Small intestine (tissue), 7 donors: ENCODE measurements around the gene CAMK2A. TPM values are rescaled to one million over a fixed set of nuclear protein-coding genes. Genes with fewer than 3 reads are reported as not detected.

Experiments
- DNase-seq, 2 donors: peaks; one replicate each; pipeline versions ENCODE4 v3.0.0 to v3.0.0-alpha.2; 2013
- FAIRE-seq: peaks from 2 replicates; lab custom pipeline; 2012; peaks lifted over from hg19 to GRCh38; lab: Jason Lieb, UNC
- H3K27ac ChIP-seq, 3 donors: one replicate each; pipeline ENCODE4 v1.5.1; 2013; ENCODE audit warnings: low read length in 2 of 3, mild to moderate bottlenecking in 2 of 3, control low read depth in 1 of 3, inconsistent platforms in 1 of 3, low read depth in 1 of 3, moderate library complexity in 1 of 3
- H3K27me3 ChIP-seq, 3 donors: one replicate each; pipeline ENCODE4 v1.6.1; 2013; ENCODE audit warnings: low read length in 3 of 3, inconsistent platforms in 1 of 3; ENCODE audit not compliant: control insufficient read depth in 3 of 3, insufficient read depth in 3 of 3
- H3K36me3 ChIP-seq, 3 donors: one replicate each; pipeline ENCODE4 v1.6.1; 2013; ENCODE audit warnings: low read length in 3 of 3, inconsistent platforms in 1 of 3, low read depth in 1 of 3, mild to moderate bottlenecking in 1 of 3, moderate library complexity in 1 of 3; ENCODE audit not compliant: control insufficient read depth in 3 of 3, insufficient read depth in 2 of 3
- H3K4me1 ChIP-seq, 3 donors: one replicate each; pipeline ENCODE4 v1.6.1; 2013; ENCODE audit warnings: low read length in 2 of 3, inconsistent platforms in 1 of 3, low read depth in 1 of 3, mild to moderate bottlenecking in 1 of 3, moderate library complexity in 1 of 3; ENCODE audit not compliant: control insufficient read depth in 3 of 3, insufficient read depth in 2 of 3
- H3K4me3 ChIP-seq, 3 donors: one replicate each; pipeline ENCODE4 v1.5.1; 2013; ENCODE audit warnings: low read length in 3 of 3, control low read depth in 1 of 3, inconsistent platforms in 1 of 3, low read depth in 1 of 3, mild to moderate bottlenecking in 1 of 3, moderate library complexity in 1 of 3
- H3K9me3 ChIP-seq, 2 donors: one replicate each; pipeline ENCODE4 v1.6.1; 2013; ENCODE audit warnings: low read depth in 1 of 2, low read length in 1 of 2; ENCODE audit not compliant: control insufficient read depth in 2 of 2, insufficient read depth in 1 of 2
- WGBS, 3 donors: extraction: QIAGEN DNeasy Blood & Tissue Kit; methylation state at CpG; one replicate each; pipeline ENCODE4 v1.1.7; 2013; 5-methylcytosine and 5-hydroxymethylcytosine counted together
- polyA plus RNA-seq, 4 donors: library from polyadenylated mRNA; stranded (reverse) in 3 of 4; unstranded in 1 of 4; fragments of 200-250 nt in 3 of 4; fragments of 120-200 nt in 1 of 4; gene quantifications; one replicate each; pipeline versions ENCODE4 v1.2.1 to v1.2.3, GENCODE V29; 2013
- donor health status: healthy with polysubstance abuse.
- donor health status: control.
- donor health status: control.
- donor health status: Bipolar disorder and iron deficiency.
- donor health status: healthy.

Gene CAMK2A
- polyA plus RNA-seq, 4 donors: 0.46 to 0.52 TPM; not detected in 2

GRCh38 chr5:150320044-150320613, 30.6 kb upstream of the CAMK2A start:
- H3K9me3 ChIP-seq: no peaks in the 10 kb centered on the region
- no peak overlapping the region for H3K4me3 ChIP-seq
- no peaks in the 10 kb centered on the region for H3K4me1 ChIP-seq
- no peaks in the 10 kb centered on the region for H3K36me3 ChIP-seq
- DNase-seq (no peak), FAIRE-seq (no peak)
- 62 to 76% (median 66%) methylated on average over 2 of the region's 2 CpGs for WGBS, 3 donors
- peak overlapping the region in 1 of 3 donors; percentile 43 for H3K27ac ChIP-seq
- no peaks in the 10 kb centered on the region for H3K27me3 ChIP-seq

- no peaks in the 10 kb centered on the region for H3K4me1 ChIP-seq
- H3K27me3 ChIP-seq: no peaks in the 10 kb centered on the region
- H3K27ac ChIP-seq: no peak overlapping the region
- H3K4me3 ChIP-seq: no peak overlapping the region
- no peaks in the 10 kb centered on the region for H3K9me3 ChIP-seq
- H3K36me3 ChIP-seq: no peaks in the 10 kb centered on the region
- 89 to 95% (median 92%) methylated on average over 6 of the region's 6 CpGs for WGBS, 3 donors
- DNase-seq (no peak), FAIRE-seq (no peak)
These were observed 29.9 kb upstream of the CAMK2A start for GRCh38 chr5:150319484-150319790.

- WGBS, 3 donors: 75 to 86% (median 82%) methylated on average over 9 of the region's 9 CpGs
- H3K4me1 ChIP-seq: no peaks in the 10 kb centered on the region
- DNase-seq (no peak), FAIRE-seq (no peak)
- no peaks in the 10 kb centered on the region for H3K27me3 ChIP-seq
- no peak overlapping the region for H3K4me3 ChIP-seq
- H3K9me3 ChIP-seq: no peaks in the 10 kb centered on the region
- H3K27ac ChIP-seq: no peak overlapping the region
- H3K36me3 ChIP-seq: no peaks in the 10 kb centered on the region
These were observed 29.3 kb upstream of the CAMK2A start for GRCh38 chr5:150318613-150319483.

- Histone ChIP-seq H3K27me3 (no peaks in the 10 kb centered on the region), H3K4me3 (no peak overlapping the region), H3K27ac (peak overlapping the region in 1 of 3 donors; percentile 45), H3K9me3 (no peaks in the 10 kb centered on the region), H3K4me1 (no peaks in the 10 kb centered on the region), H3K36me3 (no peaks in the 10 kb centered on the region)
- DNase-seq: no peak
- no peak for FAIRE-seq
- WGBS, 3 donors: 83 to 89% (median 83%) methylated on average over 11 of the region's 11 CpGs
These were observed 27.8 kb upstream of the CAMK2A start for GRCh38 chr5:150317048-150318003.

- Histone ChIP-seq H3K9me3 (no peaks in the 10 kb centered on the region), H3K27ac (no peak overlapping the region), H3K4me3 (no peak overlapping the region), H3K27me3 (peaks cover 0 to 4% (median 0%) of the 10 kb centered on the region in 3 donors), H3K4me1 (no peaks in the 10 kb centered on the region), H3K36me3 (no peaks in the 10 kb centered on the region)
- no peak for FAIRE-seq
- 86 to 94% (median 86%) methylated on average over 3 of the region's 3 CpGs for WGBS, 3 donors
- no peak for DNase-seq
These were observed 26.7 kb upstream of the CAMK2A start for GRCh38 chr5:150316320-150316719.

DNA sequence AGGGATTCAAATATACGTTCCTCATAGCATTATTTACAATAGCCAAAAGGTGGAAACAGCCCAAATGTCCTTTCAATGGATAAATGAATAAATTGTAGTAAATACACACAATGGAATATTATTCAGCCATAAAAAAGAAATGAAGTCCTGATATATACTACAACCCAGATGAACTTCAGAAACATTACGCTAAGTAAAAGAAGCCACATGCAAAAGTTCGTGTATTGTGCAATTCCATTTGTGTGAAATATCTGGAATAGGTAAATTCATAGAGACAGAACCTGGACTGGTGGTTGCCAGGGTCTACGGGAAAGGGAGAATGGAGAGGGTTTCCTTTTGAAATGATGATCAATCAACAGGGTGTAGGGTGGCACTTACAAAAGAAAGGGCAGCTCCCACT, 25.7 kb upstream of the CAMK2A start:
- H3K9me3 ChIP-seq: no peaks in the 10 kb centered on the region
- H3K27me3 ChIP-seq: peaks cover 0 to 9% (median 0%) of the 10 kb centered on the region in 3 donors
- WGBS, 3 donors: 87 to 91% (median 91%) methylated on average over 4 of the region's 4 CpGs
- no peak overlapping the region for H3K27ac ChIP-seq
- FAIRE-seq (no peak), DNase-seq (no peak)
- no peaks in the 10 kb centered on the region for H3K36me3 ChIP-seq
- no peaks in the 10 kb centered on the region for H3K4me1 ChIP-seq
- no peak overlapping the region for H3K4me3 ChIP-seq

GRCh38 chr5:150313921-150314716, 24.5 kb upstream of the CAMK2A start:
- H3K36me3 ChIP-seq: no peaks in the 10 kb centered on the region
- H3K27me3 ChIP-seq: peaks cover 0 to 14% (median 0%) of the 10 kb centered on the region in 3 donors
- H3K9me3 ChIP-seq: no peaks in the 10 kb centered on the region
- FAIRE-seq (no peak), DNase-seq (no peak)
- H3K4me1 ChIP-seq: no peaks in the 10 kb centered on the region
- no peak overlapping the region for H3K4me3 ChIP-seq
- 62 to 74% (median 69%) methylated on average over 6 of the region's 6 CpGs for WGBS, 3 donors
- H3K27ac ChIP-seq: no peak overlapping the region
